Activated CD8-positive, alpha-beta T cell treated with anti-CD3 and anti-CD28 coated beads for 36 hours (primary cell): ENCODE measurements around the gene ZMAT5. TPM values are rescaled to one million over a fixed set of nuclear protein-coding genes. Genes with fewer than 3 reads are reported as not detected.

ENCODE experiments used
- ATAC-seq: fragments of 200-7000 bp; cut with Tn5 transposase; one replicate; pipeline ENCODE4 v1.10.0; 2021; ENCODE audit warnings: mild to moderate bottlenecking, moderate library complexity
- CTCF ChIA-PET: fragments of 350-600 bp; sonication (Branson Sonifier 250); formaldehyde crosslinking; loops from one replicate; lab custom pipeline; 2021; ENCODE audit warnings: antibody characterized with exemption; lab: Charles Lee
- POLR2A ChIA-PET: fragments of 350-600 bp; sonication (Branson Sonifier 250); formaldehyde crosslinking; loops from one replicate; lab custom pipeline; 2021; ENCODE audit warnings: antibody characterized with exemption; lab: Charles Lee
- DNase-seq: peaks from one replicate; pipeline ENCODE4 v3.0.0-alpha.2; 2020
- H3K27ac Mint-ChIP-seq: one replicate; pipeline ENCODE4 v1.8.0; 2021; ENCODE audit warnings: mild to moderate bottlenecking, mixed read lengths
- H3K27me3 Mint-ChIP-seq: one replicate; pipeline ENCODE4 v1.8.0; 2021; ENCODE audit warnings: mixed read lengths
- H3K36me3 Mint-ChIP-seq: one replicate; pipeline ENCODE4 v1.8.0; 2021; ENCODE audit warnings: low read depth, mixed read lengths
- H3K4me1 Mint-ChIP-seq: one replicate; pipeline ENCODE4 v1.8.0; 2021; ENCODE audit warnings: low read depth, mixed read lengths
- H3K4me3 Mint-ChIP-seq: one replicate; pipeline ENCODE4 v1.8.0; 2021; ENCODE audit warnings: mild to moderate bottlenecking, moderate library complexity, mixed read lengths
- H3K9me3 Mint-ChIP-seq: one replicate; pipeline ENCODE4 v1.8.0; 2021; ENCODE audit warnings: mixed read lengths
- intact Hi-C: fragments of 100-400 bp; cut with micrococcal nuclease; formaldehyde crosslinking; loops from one replicate; pipeline ENCODE4 v1.10.0; 2022
- total RNA-seq, 2 experiments: library from RNA; stranded (reverse); gene quantifications; one replicate each; pipeline ENCODE4 v1.2.3, GENCODE V29; 2021
- TF ChIP-seq, protein P1 (sequence below): fragments of 200-600 bp; IDR thresholded peaks from one replicate; pipeline ENCODE4 v1.8.0; 2022; ENCODE audit warnings: antibody characterized with exemption, mild to moderate bottlenecking

The ZMAT5 gene
- total RNA-seq, 2 experiments from 2014 or later = 18.5 to 18.7 TPM

DNA sequence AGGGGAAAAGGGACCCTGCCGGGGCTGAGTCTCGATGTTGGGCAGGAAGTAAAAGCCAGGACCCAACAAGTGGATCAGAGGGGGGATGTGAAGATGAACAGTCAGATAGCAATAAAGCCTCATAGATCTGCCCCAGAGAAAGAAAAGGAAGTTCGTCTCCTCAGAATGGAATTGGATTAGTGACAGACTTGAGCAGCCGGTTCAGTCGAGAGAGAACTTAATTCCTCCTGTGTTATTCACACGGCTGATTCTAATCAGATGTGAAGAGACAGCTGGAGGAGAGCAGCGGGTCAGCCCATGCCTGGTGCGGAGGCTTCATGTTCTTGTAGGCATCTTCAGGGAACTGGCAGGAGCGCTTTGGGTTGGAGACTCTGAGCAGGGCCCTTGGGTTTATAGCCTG lies 76.3 kb downstream of the ZMAT5 start:
- TF ChIP-seq, protein P1, sequence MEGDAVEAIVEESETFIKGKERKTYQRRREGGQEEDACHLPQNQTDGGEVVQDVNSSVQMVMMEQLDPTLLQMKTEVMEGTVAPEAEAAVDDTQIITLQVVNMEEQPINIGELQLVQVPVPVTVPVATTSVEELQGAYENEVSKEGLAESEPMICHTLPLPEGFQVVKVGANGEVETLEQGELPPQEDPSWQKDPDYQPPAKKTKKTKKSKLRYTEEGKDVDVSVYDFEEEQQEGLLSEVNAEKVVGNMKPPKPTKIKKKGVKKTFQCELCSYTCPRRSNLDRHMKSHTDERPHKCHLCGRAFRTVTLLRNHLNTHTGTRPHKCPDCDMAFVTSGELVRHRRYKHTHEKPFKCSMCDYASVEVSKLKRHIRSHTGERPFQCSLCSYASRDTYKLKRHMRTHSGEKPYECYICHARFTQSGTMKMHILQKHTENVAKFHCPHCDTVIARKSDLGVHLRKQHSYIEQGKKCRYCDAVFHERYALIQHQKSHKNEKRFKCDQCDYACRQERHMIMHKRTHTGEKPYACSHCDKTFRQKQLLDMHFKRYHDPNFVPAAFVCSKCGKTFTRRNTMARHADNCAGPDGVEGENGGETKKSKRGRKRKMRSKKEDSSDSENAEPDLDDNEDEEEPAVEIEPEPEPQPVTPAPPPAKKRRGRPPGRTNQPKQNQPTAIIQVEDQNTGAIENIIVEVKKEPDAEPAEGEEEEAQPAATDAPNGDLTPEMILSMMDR = no peak
- Mint-ChIP-seq H3K36me3 (peaks cover 8% of the 10 kb centered on the region), H3K27me3 (no peaks in the 10 kb centered on the region), H3K4me1 (no peaks in the 10 kb centered on the region), H3K4me3 (no peak overlapping the region), H3K27ac (no peak overlapping the region), H3K9me3 (no peaks in the 10 kb centered on the region)
- ATAC-seq = no peak
- no peak for DNase-seq
- POLR2A ChIA-PET = no interaction called here
- intact Hi-C loops = no loop called here
- CTCF ChIA-PET = interaction anchor here (0.7 to 1.7 kb wide), 15 partner anchors 10 to 398 kb away, joined by 3 to 11 read pairs (median 3); no protein-coding TSS in a partner anchor

DNA sequence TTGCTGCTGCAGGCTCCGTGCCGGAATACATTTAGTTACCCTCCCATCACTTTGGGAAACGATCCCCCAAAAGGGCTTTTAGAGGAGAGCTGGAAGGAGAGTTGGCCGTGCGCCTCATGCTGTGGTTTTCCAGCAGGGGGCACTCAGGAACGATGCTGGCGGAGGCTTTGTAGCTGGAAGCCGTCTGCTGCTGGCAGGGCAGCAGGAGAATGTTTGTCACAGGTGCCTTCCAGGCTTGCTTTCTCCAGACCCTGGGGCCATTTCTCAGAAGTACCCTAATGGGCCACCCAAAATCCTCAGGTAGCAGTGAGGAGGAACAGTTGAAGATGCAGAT lies 77.0 kb downstream of the ZMAT5 start:
- CTCF ChIA-PET = interaction anchor here (0.7 to 1.7 kb wide), 17 partner anchors 9 to 399 kb away, joined by 3 to 11 read pairs (median 3); no protein-coding TSS in a partner anchor
- H3K27ac Mint-ChIP-seq = no peak overlapping the region
- POLR2A ChIA-PET = no interaction called here
- no peaks in the 10 kb centered on the region for H3K27me3 Mint-ChIP-seq
- no peaks in the 10 kb centered on the region for H3K4me1 Mint-ChIP-seq
- H3K36me3 Mint-ChIP-seq = peaks cover 7% of the 10 kb centered on the region
- ATAC-seq (peak; percentile 47), DNase-seq (peak; percentile 37)
- TF ChIP-seq, protein P1 = peak; percentile 57
- H3K4me3 Mint-ChIP-seq = no peak overlapping the region
- H3K9me3 Mint-ChIP-seq = no peaks in the 10 kb centered on the region
- intact Hi-C loops = no loop called here

DNA sequence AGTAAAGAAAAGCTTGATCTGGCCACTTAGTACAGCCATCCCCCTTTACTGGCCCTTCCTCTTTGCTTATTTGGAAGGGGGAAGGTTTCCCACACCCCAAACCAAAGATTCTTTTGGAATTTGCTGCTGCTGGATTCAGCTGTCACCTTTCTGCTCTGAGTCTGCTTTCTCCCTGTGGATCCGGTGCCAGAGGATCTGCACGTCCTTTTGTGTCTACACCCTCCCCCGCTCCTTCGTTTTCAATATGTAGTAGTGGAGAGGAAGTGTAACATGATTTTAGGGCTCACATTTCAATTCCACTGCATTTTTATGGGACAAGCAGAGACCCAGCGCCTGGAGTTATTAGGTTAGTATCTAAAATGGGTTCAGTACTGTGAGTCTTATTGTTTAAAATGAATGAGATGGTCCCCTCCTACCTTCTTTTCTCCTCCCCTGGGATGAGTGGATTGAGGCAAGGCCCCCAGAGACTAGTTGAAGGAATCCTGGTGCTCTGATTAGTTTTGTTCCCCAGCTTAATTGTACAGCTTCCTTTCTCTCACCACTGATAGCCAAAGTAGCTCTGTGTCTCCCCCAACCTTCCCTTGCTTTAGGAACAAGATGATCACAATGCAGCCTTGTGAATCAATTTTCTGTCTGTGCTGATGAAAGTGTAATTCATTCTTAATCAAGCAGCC lies 77.5 kb downstream of the ZMAT5 start:
- Mint-ChIP-seq H3K4me3 (no peak overlapping the region), H3K27ac (no peak overlapping the region), H3K27me3 (no peaks in the 10 kb centered on the region), H3K36me3 (peaks cover 7% of the 10 kb centered on the region), H3K9me3 (no peaks in the 10 kb centered on the region), H3K4me1 (no peaks in the 10 kb centered on the region)
- POLR2A ChIA-PET = no interaction called here
- DNase-seq (no peak), ATAC-seq (no peak)
- intact Hi-C loops = no loop called here
- CTCF ChIA-PET = interaction anchor here (1.0 to 1.7 kb wide), 17 partner anchors 9 to 399 kb away, joined by 3 to 11 read pairs (median 3); no protein-coding TSS in a partner anchor
- TF ChIP-seq, protein P1 = no peak

DNA sequence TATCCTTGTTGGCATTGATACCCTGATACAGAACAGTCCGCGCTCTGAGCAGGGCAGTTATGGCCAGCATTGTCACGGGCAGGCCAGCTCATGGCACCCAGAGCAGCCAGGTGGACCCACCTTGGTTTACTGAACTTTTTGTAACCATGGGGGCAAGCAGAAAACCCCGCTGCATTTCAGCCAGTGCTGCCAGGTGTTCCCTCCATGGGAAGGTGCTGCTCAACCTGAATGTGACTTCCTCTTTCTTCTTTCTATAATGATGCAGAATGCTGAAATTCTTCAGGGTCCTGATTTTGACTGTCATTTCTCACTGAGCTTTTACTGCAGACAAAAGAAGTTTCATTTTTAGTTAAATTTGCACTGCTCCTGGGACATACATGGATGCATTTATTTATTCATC lies 82.6 kb downstream of the ZMAT5 start:
- TF ChIP-seq, protein P1 = no peak
- no peak for ATAC-seq
- H3K36me3 Mint-ChIP-seq = peaks cover 10% of the 10 kb centered on the region
- DNase-seq = no peak
- POLR2A ChIA-PET = no interaction called here
- no peaks in the 10 kb centered on the region for H3K9me3 Mint-ChIP-seq
- CTCF ChIA-PET = no interaction called here
- no peak overlapping the region for H3K27ac Mint-ChIP-seq
- intact Hi-C loops = no loop called here
- H3K4me1 Mint-ChIP-seq = no peaks in the 10 kb centered on the region
- no peak overlapping the region for H3K4me3 Mint-ChIP-seq
- no peaks in the 10 kb centered on the region for H3K27me3 Mint-ChIP-seq

DNA sequence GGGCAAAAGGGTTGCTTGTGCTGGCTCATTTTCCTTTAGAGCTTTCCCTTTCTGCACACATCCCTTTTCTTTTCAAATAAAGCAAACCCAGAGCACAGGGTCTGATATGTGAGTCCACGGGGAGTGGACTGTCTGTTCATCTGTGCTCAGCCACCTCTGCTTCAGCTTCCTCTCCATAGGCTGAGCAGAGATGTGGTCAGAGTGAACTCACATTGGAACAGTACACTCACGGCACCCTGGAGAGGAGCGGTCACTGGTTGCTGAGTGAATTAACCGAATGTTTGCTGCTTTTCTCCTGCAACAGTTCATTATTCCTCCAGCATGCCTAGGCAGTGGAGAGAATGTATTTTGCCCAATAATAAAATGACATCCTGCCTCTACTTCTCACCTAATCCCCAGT lies 83.3 kb downstream of the ZMAT5 start:
- CTCF ChIA-PET = interaction anchor here (1.1 kb wide), 1 partner anchor 47 kb away, joined by 3 read pairs; no protein-coding TSS in a partner anchor
- POLR2A ChIA-PET = no interaction called here
- Mint-ChIP-seq H3K36me3 (peaks cover 11% of the 10 kb centered on the region), H3K27ac (no peak overlapping the region), H3K4me3 (no peak overlapping the region), H3K4me1 (no peaks in the 10 kb centered on the region), H3K9me3 (no peaks in the 10 kb centered on the region), H3K27me3 (no peaks in the 10 kb centered on the region)
- TF ChIP-seq, protein P1 = no peak
- intact Hi-C loops = no loop called here
- ATAC-seq = no peak
- DNase-seq = no peak

Other genes with a start within 250 kb of the ZMAT5 start
- gene THOC5, start 213.2 kb downstream of the ZMAT5 start, total RNA-seq = 10 to 100 TPM; 48.7 to 57.3 TPM
- gene NIPSNAP1, start 185.9 kb downstream of the ZMAT5 start, total RNA-seq = 10 to 100 TPM; 58.3 to 61.9 TPM
- 10 to 100 TPM; 34.4 to 35.3 TPM for gene NF2, start 163.4 kb downstream of the ZMAT5 start, total RNA-seq
- gene CABP7, start 47.0 kb downstream of the ZMAT5 start, total RNA-seq = under 1 TPM in 1 of 2 experiments, not detected in 1; 0.09 TPM
- gene UQCR10, start 362 bp upstream of the ZMAT5 start, total RNA-seq = 100 to 1,000 TPM in 1 of 2 experiments, 10 to 100 TPM in 1; 92.4 to 105 TPM
- 10 to 100 TPM; 55.3 to 58.5 TPM for gene ASCC2, start 71.3 kb upstream of the ZMAT5 start, total RNA-seq
- 10 to 100 TPM; 19.5 to 21.3 TPM for gene MTMR3, start 116.2 kb upstream of the ZMAT5 start, total RNA-seq